Duodenal mucosa (tissue), 2 donors: ENCODE results near the gene STPG4.

ENCODE experiments used
- H3K27ac ChIP-seq: one replicate; pipeline ENCODE4 v1.7.0; 2013; ENCODE audit warnings: low read depth, low read length
- H3K27me3 ChIP-seq, 2 donors: one replicate each; pipeline ENCODE4 v1.7.0; 2013; ENCODE audit warnings: low read length in 2 of 2, control low read depth in 1 of 2; ENCODE audit not compliant: insufficient read depth in 2 of 2, control insufficient read depth in 1 of 2
- H3K36me3 ChIP-seq, 2 donors: one replicate each; pipeline ENCODE4 v1.7.0; 2013; ENCODE audit warnings: low read length in 2 of 2, control low read depth in 1 of 2; ENCODE audit not compliant: insufficient read depth in 2 of 2, control insufficient read depth in 1 of 2
- H3K4me1 ChIP-seq, 2 donors: one replicate each; pipeline ENCODE4 v1.7.0; 2013; ENCODE audit warnings: low read length in 2 of 2, control low read depth in 1 of 2; ENCODE audit not compliant: insufficient read depth in 2 of 2, control insufficient read depth in 1 of 2
- H3K4me3 ChIP-seq, 2 donors: one replicate each; pipeline ENCODE4 v1.7.0; 2013; ENCODE audit warnings: low read length in 2 of 2, low read depth in 1 of 2
- H3K9ac ChIP-seq, 2 donors: one replicate each; pipeline ENCODE4 v1.7.0; 2013; ENCODE audit warnings: low read length in 2 of 2, low read depth in 1 of 2
- H3K9me3 ChIP-seq, 2 donors: one replicate each; pipeline ENCODE4 v1.7.0; 2013; ENCODE audit warnings: low read length in 2 of 2, control low read depth in 1 of 2; ENCODE audit not compliant: control insufficient read depth in 1 of 2

STPG4 gene

GRCh38 chr2:47040651-47041050, 114.5 kb downstream of the STPG4 start:
- no peaks in the 10 kb centered on the region for H3K27me3 ChIP-seq
- H3K9ac ChIP-seq = no peak overlapping the region
- H3K9me3 ChIP-seq = no peaks in the 10 kb centered on the region
- peaks cover 27 to 28% of the 10 kb centered on the region in 2 donors for H3K4me1 ChIP-seq
- H3K27ac ChIP-seq = no peak overlapping the region
- no peak overlapping the region for H3K4me3 ChIP-seq
- H3K36me3 ChIP-seq = peaks cover 24 to 52% of the 10 kb centered on the region in 2 donors

- Histone ChIP-seq H3K27ac (peak overlapping the region; percentile 40), H3K4me3 (no peak overlapping the region), H3K9me3 (no peaks in the 10 kb centered on the region), H3K4me1 (peaks cover 30 to 33% of the 10 kb centered on the region in 2 donors), H3K27me3 (no peaks in the 10 kb centered on the region), H3K36me3 (peaks cover 22 to 51% of the 10 kb centered on the region in 2 donors), H3K9ac (no peak overlapping the region)
Measured at GRCh38 chr2:47039913-47040562, 115.1 kb downstream of the STPG4 start.

DNA sequence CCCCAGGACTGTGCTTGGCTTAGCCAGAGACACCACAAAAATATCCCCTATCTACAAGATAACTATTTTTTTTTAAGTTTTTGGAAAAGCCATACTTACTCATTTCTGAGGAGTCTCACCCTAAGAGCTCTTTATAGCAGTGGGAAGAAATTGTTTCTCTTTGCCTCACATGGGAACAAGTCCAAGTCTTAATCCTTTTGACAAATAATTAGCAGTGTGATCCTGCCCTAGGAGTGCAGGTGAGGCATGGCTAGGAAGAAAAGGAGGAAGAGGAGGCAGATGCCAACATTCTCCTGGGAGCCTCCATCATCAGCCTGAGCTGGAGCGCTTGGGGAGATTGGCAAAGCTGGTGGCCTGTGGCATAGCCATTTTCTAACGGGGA, 115.6 kb downstream of the STPG4 start:
- H3K36me3 ChIP-seq = peaks cover 22 to 49% of the 10 kb centered on the region in 2 donors
- no peak overlapping the region for H3K27ac ChIP-seq
- H3K9me3 ChIP-seq = no peaks in the 10 kb centered on the region
- H3K27me3 ChIP-seq = no peaks in the 10 kb centered on the region
- peaks cover 36 to 37% of the 10 kb centered on the region in 2 donors for H3K4me1 ChIP-seq
- no peak overlapping the region for H3K9ac ChIP-seq
- H3K4me3 ChIP-seq = no peak overlapping the region

GRCh38 chr2:47038656-47039488, 116.2 kb downstream of the STPG4 start:
- Histone ChIP-seq H3K9me3 (no peaks in the 10 kb centered on the region), H3K4me1 (peaks cover 42% of the 10 kb centered on the region in 2 donors), H3K27ac (no peak overlapping the region), H3K9ac (no peak overlapping the region), H3K27me3 (no peaks in the 10 kb centered on the region), H3K36me3 (peaks cover 22 to 45% of the 10 kb centered on the region in 2 donors), H3K4me3 (no peak overlapping the region)

DNA sequence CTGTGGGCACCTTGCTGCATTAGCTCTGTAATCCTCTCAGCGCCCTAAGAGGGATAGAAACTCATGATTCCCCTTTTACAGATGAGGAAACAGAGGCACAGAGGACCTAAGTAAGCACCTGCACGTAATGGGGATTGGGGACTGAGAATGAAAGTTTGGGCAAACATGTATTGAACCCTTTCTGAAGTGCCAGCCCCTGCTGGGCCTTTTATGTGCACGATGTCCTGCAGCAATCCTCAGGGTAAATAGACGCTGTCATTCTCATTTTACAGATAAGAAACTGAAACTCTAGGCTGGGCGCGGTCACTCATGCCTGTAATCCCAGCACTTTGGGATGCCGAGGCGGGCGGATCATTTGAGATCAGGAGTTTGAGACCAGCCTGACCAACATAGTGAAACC, 117.4 kb downstream of the STPG4 start:
- Histone ChIP-seq H3K9ac (no peak overlapping the region), H3K27me3 (no peaks in the 10 kb centered on the region), H3K4me1 (peaks cover 43 to 46% of the 10 kb centered on the region in 2 donors), H3K27ac (no peak overlapping the region), H3K36me3 (peaks cover 16 to 47% of the 10 kb centered on the region in 2 donors), H3K9me3 (no peaks in the 10 kb centered on the region), H3K4me3 (no peak overlapping the region)
